Cardiac muscle cell (in vitro differentiated cells and primary cell): Measurements from ENCODE around the gene SBNO2. TPM values are rescaled to one million over a fixed set of nuclear protein-coding genes. Genes with fewer than 3 reads are reported as not detected.

Source experiments
- DNase-seq, 2 donors: peaks; one replicate each; pipeline versions ENCODE4 v3.0.0 to v3.0.0-alpha.2; 2010 to 2017; ENCODE audit warnings: low read depth in 1 of 2, low spot score in 1 of 2
- H3K27ac ChIP-seq: fragments of 200-600 bp; sonication (generic); 2 replicates; pipeline ENCODE4 v1.5.1; 2016
- H3K27me3 ChIP-seq: fragments of 200-600 bp; sonication (generic); 2 replicates; pipeline ENCODE4 v1.6.0; 2016; ENCODE audit warnings: control low read depth
- H3K36me3 ChIP-seq: fragments of 200-600 bp; sonication (generic); 2 replicates; pipeline ENCODE4 v1.5.1; 2016; ENCODE audit warnings: control low read depth
- H3K4me1 ChIP-seq: fragments of 200-600 bp; sonication (generic); 2 replicates; pipeline ENCODE4 v1.8.1; 2017; ENCODE audit warnings: low read depth, mild to moderate bottlenecking, mixed run types
- H3K4me3 ChIP-seq: fragments of 200-600 bp; sonication (generic); 2 replicates; pipeline ENCODE4 v1.5.1; 2016; ENCODE audit warnings: mild to moderate bottlenecking
- H3K9me3 ChIP-seq: fragments of 200-600 bp; sonication (generic); 2 replicates; pipeline ENCODE4 v1.5.1; 2017; ENCODE audit warnings: low read depth, mild to moderate bottlenecking, control low read depth
- polyA plus RNA-seq: library from polyadenylated mRNA; unstranded; fragments of >200 nt; fragmentation: Nextera tagmentation; extraction: Ambion mirVana; gene quantifications from 2 replicates; pipeline ENCODE4 v1.2.1, GENCODE V29; 2016
- total RNA-seq: library from RNA; depleted of rRNA; stranded (reverse); fragments of >200 nt; gene quantifications from 2 replicates; pipeline ENCODE4 v1.2.3, GENCODE V29; 2016
- TF ChIP-seq, protein P1 (sequence below): IDR thresholded peaks from 2 replicates; pipeline ENCODE4 v1.5.1; 2012; ENCODE audit warnings: low read depth, mild to moderate bottlenecking, low read length

SBNO2 gene
- total and polyA plus RNA-seq, 2 experiments from 2014 or later, result 11.8 to 28.5 TPM

DNA sequence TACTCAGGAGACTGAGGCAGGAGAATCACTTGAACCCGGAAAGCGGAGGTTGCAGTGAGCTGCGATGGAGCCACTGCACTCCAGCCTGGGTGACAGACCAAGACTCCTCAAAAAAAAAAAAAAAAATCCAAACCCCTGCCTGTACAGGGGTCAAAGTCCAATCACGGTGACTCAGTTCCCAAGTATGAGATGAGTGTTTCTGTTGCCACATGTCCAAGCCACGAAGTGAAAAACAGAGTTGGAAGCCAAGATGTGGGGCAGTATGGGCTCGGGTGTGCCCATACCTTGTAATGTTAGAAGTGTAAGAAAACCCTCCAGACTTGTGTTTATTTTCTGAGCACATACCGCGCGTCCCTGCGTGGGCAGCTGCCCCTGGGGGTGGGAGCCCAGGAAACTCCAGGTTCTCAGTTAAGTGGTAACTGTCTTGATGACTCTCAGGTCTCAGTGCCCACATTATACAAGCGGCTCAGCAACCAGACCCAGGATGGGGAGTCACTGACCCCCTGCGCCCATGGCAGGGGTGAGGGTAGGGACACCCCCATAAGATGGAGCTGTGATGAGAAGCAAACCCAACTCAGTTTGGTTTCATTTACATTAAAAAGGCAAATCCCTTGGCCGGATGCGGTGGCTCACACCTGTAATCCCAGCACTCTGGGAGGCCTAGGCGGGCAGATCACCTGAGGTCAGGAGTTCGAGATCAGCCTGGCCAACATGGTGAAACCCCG lies 71.5 kb downstream of the SBNO2 start:
- no peaks in the 10 kb centered on the region for H3K9me3 ChIP-seq
- peak in 1 of 2 donors; percentile 99 for DNase-seq
- H3K4me1 ChIP-seq, result peaks cover 28% of the 10 kb centered on the region
- peak overlapping the region; percentile 92 for H3K27ac ChIP-seq
- H3K4me3 ChIP-seq, result no peak overlapping the region
- H3K36me3 ChIP-seq, result peaks cover 10% of the 10 kb centered on the region
- TF ChIP-seq, protein P1, sequence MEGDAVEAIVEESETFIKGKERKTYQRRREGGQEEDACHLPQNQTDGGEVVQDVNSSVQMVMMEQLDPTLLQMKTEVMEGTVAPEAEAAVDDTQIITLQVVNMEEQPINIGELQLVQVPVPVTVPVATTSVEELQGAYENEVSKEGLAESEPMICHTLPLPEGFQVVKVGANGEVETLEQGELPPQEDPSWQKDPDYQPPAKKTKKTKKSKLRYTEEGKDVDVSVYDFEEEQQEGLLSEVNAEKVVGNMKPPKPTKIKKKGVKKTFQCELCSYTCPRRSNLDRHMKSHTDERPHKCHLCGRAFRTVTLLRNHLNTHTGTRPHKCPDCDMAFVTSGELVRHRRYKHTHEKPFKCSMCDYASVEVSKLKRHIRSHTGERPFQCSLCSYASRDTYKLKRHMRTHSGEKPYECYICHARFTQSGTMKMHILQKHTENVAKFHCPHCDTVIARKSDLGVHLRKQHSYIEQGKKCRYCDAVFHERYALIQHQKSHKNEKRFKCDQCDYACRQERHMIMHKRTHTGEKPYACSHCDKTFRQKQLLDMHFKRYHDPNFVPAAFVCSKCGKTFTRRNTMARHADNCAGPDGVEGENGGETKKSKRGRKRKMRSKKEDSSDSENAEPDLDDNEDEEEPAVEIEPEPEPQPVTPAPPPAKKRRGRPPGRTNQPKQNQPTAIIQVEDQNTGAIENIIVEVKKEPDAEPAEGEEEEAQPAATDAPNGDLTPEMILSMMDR, result no peak
- H3K27me3 ChIP-seq, result no peaks in the 10 kb centered on the region

DNA sequence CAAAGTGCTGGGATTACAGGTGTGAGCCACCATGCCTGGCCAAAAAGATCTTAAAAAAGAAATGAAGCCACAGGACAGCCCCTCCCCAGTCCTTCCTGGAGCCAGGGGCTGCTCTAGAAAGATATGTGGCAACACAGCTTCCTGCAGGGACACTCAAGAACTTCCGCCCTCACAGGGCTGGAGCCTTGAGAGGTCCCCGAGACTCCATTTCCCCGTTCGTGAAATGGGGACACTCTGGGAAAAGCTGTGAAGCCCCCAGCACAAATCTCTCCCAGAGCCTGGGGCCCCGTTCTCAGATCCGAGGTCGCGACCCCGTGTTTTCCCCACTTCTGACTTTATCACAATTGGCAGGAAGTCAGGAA lies 72.8 kb downstream of the SBNO2 start:
- Histone ChIP-seq H3K4me3 (no peak overlapping the region), H3K9me3 (no peaks in the 10 kb centered on the region), H3K27me3 (no peaks in the 10 kb centered on the region), H3K36me3 (peaks cover 5% of the 10 kb centered on the region), H3K4me1 (peaks cover 20% of the 10 kb centered on the region), H3K27ac (peak overlapping the region; percentile 92)
- TF ChIP-seq, protein P1, result no peak
- no peak for DNase-seq

- H3K4me1 ChIP-seq, result peaks cover 22% of the 10 kb centered on the region
- H3K9me3 ChIP-seq, result no peaks in the 10 kb centered on the region
- peak overlapping the region; percentile 30 for H3K27ac ChIP-seq
- no peak overlapping the region for H3K4me3 ChIP-seq
- no peaks in the 10 kb centered on the region for H3K36me3 ChIP-seq
- TF ChIP-seq, protein P1, result no peak
- peak in 1 of 2 donors; percentile 44 for DNase-seq
- H3K27me3 ChIP-seq, result no peaks in the 10 kb centered on the region
Measured at GRCh38 chr19:1098177-1099051, 75.7 kb downstream of the SBNO2 start.

GRCh38 chr19:1097810-1098176 lies 76.3 kb downstream of the SBNO2 start:
- no peak for DNase-seq
- no peaks in the 10 kb centered on the region for H3K9me3 ChIP-seq
- no peaks in the 10 kb centered on the region for H3K36me3 ChIP-seq
- no peaks in the 10 kb centered on the region for H3K27me3 ChIP-seq
- peaks cover 22% of the 10 kb centered on the region for H3K4me1 ChIP-seq
- H3K27ac ChIP-seq, result peak overlapping the region; percentile 30
- TF ChIP-seq, protein P1, result no peak
- H3K4me3 ChIP-seq, result no peak overlapping the region

DNA sequence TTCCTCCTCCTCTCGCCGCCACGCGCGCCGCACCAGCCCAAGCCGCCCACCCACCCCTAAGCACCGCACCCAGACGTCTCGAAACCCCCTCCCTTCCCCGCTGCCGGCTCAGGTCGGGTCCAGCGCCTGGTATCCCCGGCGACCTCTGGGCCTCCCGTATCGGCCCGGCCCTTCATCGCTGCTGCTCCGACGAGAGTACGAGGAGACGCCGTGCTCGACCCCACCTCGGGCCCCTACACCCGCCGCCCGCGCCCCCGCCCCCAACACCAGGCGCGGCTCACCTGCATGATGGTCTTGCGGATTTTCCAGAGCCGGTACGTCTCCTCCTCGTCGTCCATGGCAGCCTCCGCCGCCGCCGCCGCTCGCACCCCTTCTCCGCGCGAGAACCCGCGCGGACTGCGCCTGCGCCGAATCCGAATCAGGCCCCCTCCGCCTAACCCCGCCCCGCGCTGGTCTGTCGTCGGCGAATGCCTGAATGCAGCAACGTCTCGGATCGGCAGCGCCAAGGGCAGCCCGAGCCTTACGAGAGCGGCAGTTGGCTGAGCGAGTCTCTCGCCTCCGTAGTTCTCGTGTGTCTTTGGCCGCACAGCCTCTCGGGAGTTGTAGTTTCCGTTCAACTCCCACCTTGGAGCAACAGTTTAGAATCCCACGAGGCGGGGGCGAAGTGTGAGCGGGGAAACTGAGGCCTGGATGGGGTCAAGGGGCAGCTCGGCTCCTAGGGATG lies 78.9 kb downstream of the SBNO2 start, which contains the start of gene POLR2E:
POLR2E (minus strand) TSS at position 398 of the 724 bp plus-strand sequence; CDS start at position 338, 60 bp downstream.
- Histone ChIP-seq H3K9me3 (no peaks in the 10 kb centered on the region), H3K36me3 (peaks cover 14% of the 10 kb centered on the region), H3K4me1 (peaks cover 6% of the 10 kb centered on the region), H3K4me3 (peak within 1 kb of the TSS; percentile 73), H3K27me3 (no peaks in the 10 kb centered on the region), H3K27ac (peak within 1 kb of the TSS; percentile 33)
- DNase-seq, result peak; percentile 99
- TF ChIP-seq, protein P1, result no peak
